ENCODE measurements around the gene AHSG.

The AHSG gene

GRCh38 chr3:186593862-186594261 is 19.0 kb upstream of the AHSG start:
- no peak overlapping the region for H3K23ac ChIP-seq (ENCODE audit: low read depth, low read length, poor library complexity)
- H3K4ac ChIP-seq (ENCODE audit: low read length) = no peak overlapping the region
- H3K36me3 ChIP-seq (replicated peaks in 1 of 2; ENCODE audit: control insufficient read depth in 2 of 2, insufficient read depth in 2 of 2, low read length in 2 of 2) = no peaks in the 10 kb centered on the region
- no peak overlapping the region for H3K9ac ChIP-seq (ENCODE audit: low read depth, low read length, poor library complexity)
- no peaks in the 10 kb centered on the region for H3K79me1 ChIP-seq (ENCODE audit: low read depth, low read length)
- H3K18ac ChIP-seq (ENCODE audit: low read length) = no peak overlapping the region
- H3K4me3 ChIP-seq (ENCODE audit: low read length in 2 of 2) = no peak overlapping the region
- no peak overlapping the region for H2BK12ac ChIP-seq (ENCODE audit: low read length)
- no peak overlapping the region for H2BK15ac ChIP-seq (ENCODE audit: low read length)
- no peak overlapping the region for H2AK5ac ChIP-seq (ENCODE audit: low read depth, low read length)
- no peak overlapping the region for H2AFZ ChIP-seq (ENCODE audit: low read length)
- H3K4me1 ChIP-seq (ENCODE audit: control insufficient read depth in 2 of 2, insufficient read depth in 1 of 2, low read depth in 1 of 2, low read length in 2 of 2) = peaks cover 0 to 3% of the 10 kb centered on the region in 2 donors
- H2BK120ac ChIP-seq (ENCODE audit: low read depth, low read length) = no peak overlapping the region
- H3K4me2 ChIP-seq (ENCODE audit: insufficient read depth, low read length, poor library complexity, severe bottlenecking) = no peak overlapping the region
- peaks cover 0 to 2% (median 0%) of the 10 kb centered on the region in 3 experiments for H3K27me3 ChIP-seq (ENCODE audit: control insufficient read depth in 3 of 3, insufficient read depth in 3 of 3, low read depth in 1 of 3, low read length in 3 of 3)
- WGBS, 2 donors (ENCODE audit: extremely low coverage in 2 of 2, insufficient read length in 2 of 2, insufficient replicate concordance in 1 of 2) = no CpG with 5 or more reads among the region's 3 CpGs
- H4K91ac ChIP-seq (ENCODE audit: low read depth, low read length, poor library complexity) = no peak overlapping the region
- H3K14ac ChIP-seq (ENCODE audit: low read length) = no peak overlapping the region
- no peak overlapping the region for H3K27ac ChIP-seq (replicated peaks; ENCODE audit: low read length)
- no peak overlapping the region for H2BK5ac ChIP-seq (ENCODE audit: low read length)
- H4K8ac ChIP-seq (ENCODE audit: low read depth, low read length) = no peak overlapping the region
- DNase-seq (ENCODE audit: low spot score) = no peak
- H3K9me3 ChIP-seq (replicated peaks in 1 of 2; ENCODE audit: control insufficient read depth in 2 of 2, insufficient read depth in 1 of 2, low read depth in 1 of 2, low read length in 2 of 2) = no peaks in the 10 kb centered on the region

DNA sequence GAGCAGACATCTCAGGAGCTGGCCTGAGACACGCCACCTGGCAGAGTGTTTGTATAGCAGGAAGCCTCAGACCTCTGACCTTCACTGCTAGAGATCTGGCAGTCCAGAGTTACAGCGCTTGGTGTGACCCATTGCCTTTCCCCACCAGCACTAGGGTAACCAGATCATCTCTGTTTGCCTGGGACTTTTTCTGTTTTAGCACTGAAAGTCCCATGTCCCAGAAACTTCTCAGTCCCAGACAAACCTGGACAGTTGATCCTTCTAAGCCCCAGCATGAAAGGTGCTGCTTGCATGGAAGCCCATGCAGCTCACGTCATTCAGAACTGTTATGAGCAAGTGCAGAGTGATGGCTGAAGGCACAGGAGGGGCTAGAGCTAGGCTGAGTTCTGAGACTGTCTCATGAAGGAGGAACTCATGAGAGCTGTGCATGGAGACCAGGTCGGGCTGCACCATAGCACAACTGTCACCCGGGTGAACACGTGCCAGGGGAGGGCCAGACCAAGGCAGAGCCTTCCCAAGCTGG is 18.2 kb upstream of the AHSG start:
- H2BK120ac ChIP-seq (ENCODE audit: low read depth, low read length) = no peak overlapping the region
- no peak overlapping the region for H3K4ac ChIP-seq (ENCODE audit: low read length)
- H3K27me3 ChIP-seq (ENCODE audit: control insufficient read depth in 3 of 3, insufficient read depth in 3 of 3, low read depth in 1 of 3, low read length in 3 of 3) = peaks cover 0 to 7% (median 0%) of the 10 kb centered on the region in 3 experiments
- no peak overlapping the region for H2AFZ ChIP-seq (ENCODE audit: low read length)
- H3K18ac ChIP-seq (ENCODE audit: low read length) = no peak overlapping the region
- no peak for DNase-seq (ENCODE audit: low spot score)
- no peak overlapping the region for H3K4me3 ChIP-seq (ENCODE audit: low read length in 2 of 2)
- H3K36me3 ChIP-seq (replicated peaks in 1 of 2; ENCODE audit: control insufficient read depth in 2 of 2, insufficient read depth in 2 of 2, low read length in 2 of 2) = no peaks in the 10 kb centered on the region
- WGBS, 2 donors (ENCODE audit: extremely low coverage in 2 of 2, insufficient read length in 2 of 2, insufficient replicate concordance in 1 of 2) = no CpG with 5 or more reads among the region's 6 CpGs
- peak overlapping the region; percentile 36 for H3K9ac ChIP-seq (ENCODE audit: low read depth, low read length, poor library complexity)
- no peak overlapping the region for H2BK15ac ChIP-seq (ENCODE audit: low read length)
- H4K91ac ChIP-seq (ENCODE audit: low read depth, low read length, poor library complexity) = no peak overlapping the region
- H2AK5ac ChIP-seq (ENCODE audit: low read depth, low read length) = no peak overlapping the region
- no peaks in the 10 kb centered on the region for H3K9me3 ChIP-seq (replicated peaks in 1 of 2; ENCODE audit: control insufficient read depth in 2 of 2, insufficient read depth in 1 of 2, low read depth in 1 of 2, low read length in 2 of 2)
- peaks cover 0 to 3% of the 10 kb centered on the region in 2 donors for H3K4me1 ChIP-seq (ENCODE audit: control insufficient read depth in 2 of 2, insufficient read depth in 1 of 2, low read depth in 1 of 2, low read length in 2 of 2)
- H4K8ac ChIP-seq (ENCODE audit: low read depth, low read length) = no peak overlapping the region
- no peaks in the 10 kb centered on the region for H3K79me1 ChIP-seq (ENCODE audit: low read depth, low read length)
- H3K14ac ChIP-seq (ENCODE audit: low read length) = no peak overlapping the region
- H3K23ac ChIP-seq (ENCODE audit: low read depth, low read length, poor library complexity) = no peak overlapping the region
- no peak overlapping the region for H3K27ac ChIP-seq (replicated peaks; ENCODE audit: low read length)
- no peak overlapping the region for H2BK12ac ChIP-seq (ENCODE audit: low read length)
- H2BK5ac ChIP-seq (ENCODE audit: low read length) = no peak overlapping the region
- no peak overlapping the region for H3K4me2 ChIP-seq (ENCODE audit: insufficient read depth, low read length, poor library complexity, severe bottlenecking)

DNA sequence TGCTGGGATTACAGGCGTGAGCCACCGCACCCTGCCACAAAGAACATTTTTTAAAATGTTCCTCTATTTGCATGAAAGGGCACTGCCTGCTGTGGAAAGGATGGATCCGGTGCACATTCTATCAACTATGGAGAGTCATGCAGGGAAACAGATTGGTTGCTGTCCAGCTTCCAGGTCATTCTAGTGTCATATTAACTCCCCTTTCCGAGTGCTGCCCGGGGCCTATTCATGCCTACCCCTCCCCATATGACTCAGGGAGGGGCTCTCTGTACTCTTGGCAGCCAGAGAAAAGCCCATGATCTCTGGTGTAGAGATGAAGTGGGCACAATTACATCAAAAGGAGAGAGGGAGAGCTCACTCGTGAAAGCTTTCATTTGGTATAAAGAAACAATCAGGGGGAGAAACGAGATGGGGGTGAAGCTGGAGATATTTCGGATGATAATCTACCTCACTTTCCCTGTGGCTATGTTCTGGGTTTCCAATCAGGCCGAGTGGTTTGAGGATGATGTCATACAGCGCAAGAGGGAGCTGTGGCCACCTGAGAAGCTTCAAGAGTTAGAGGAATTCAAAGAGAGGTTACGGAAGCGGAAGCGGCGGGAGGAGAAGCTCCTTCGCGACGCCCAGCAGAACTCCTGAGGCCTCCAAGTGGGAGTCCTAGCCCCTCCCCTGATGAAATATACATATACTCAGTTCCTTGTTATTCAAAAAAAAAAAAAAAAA is 16.1 kb upstream of the AHSG start:
- Histone ChIP-seq H4K91ac (ENCODE audit: low read depth, low read length, poor library complexity) (no peak overlapping the region), H3K4ac (ENCODE audit: low read length) (no peak overlapping the region), H3K4me2 (ENCODE audit: insufficient read depth, low read length, poor library complexity, severe bottlenecking) (peak overlapping the region; percentile 4), H3K9me3 (replicated peaks in 1 of 2; ENCODE audit: control insufficient read depth in 2 of 2, insufficient read depth in 1 of 2, low read depth in 1 of 2, low read length in 2 of 2) (no peaks in the 10 kb centered on the region), H2BK5ac (ENCODE audit: low read length) (no peak overlapping the region), H3K36me3 (replicated peaks in 1 of 2; ENCODE audit: control insufficient read depth in 2 of 2, insufficient read depth in 2 of 2, low read length in 2 of 2) (no peaks in the 10 kb centered on the region), H3K9ac (ENCODE audit: low read depth, low read length, poor library complexity) (no peak overlapping the region), H3K4me1 (ENCODE audit: control insufficient read depth in 2 of 2, insufficient read depth in 1 of 2, low read depth in 1 of 2, low read length in 2 of 2) (peaks cover 0 to 3% of the 10 kb centered on the region in 2 donors), H2AFZ (ENCODE audit: low read length) (peak overlapping the region; percentile 45), H3K27ac (replicated peaks; ENCODE audit: low read length) (no peak overlapping the region), H3K79me1 (ENCODE audit: low read depth, low read length) (no peaks in the 10 kb centered on the region), H3K14ac (ENCODE audit: low read length) (no peak overlapping the region), H3K4me3 (ENCODE audit: low read length in 2 of 2) (no peak overlapping the region), H3K27me3 (ENCODE audit: control insufficient read depth in 3 of 3, insufficient read depth in 3 of 3, low read depth in 1 of 3, low read length in 3 of 3) (peaks cover 0 to 12% (median 0%) of the 10 kb centered on the region in 3 experiments), H4K8ac (ENCODE audit: low read depth, low read length) (peak overlapping the region; percentile 31), H2BK15ac (ENCODE audit: low read length) (no peak overlapping the region), H3K18ac (ENCODE audit: low read length) (no peak overlapping the region), H2BK12ac (ENCODE audit: low read length) (no peak overlapping the region), H2BK120ac (ENCODE audit: low read depth, low read length) (no peak overlapping the region), H2AK5ac (ENCODE audit: low read depth, low read length) (no peak overlapping the region), H3K23ac (ENCODE audit: low read depth, low read length, poor library complexity) (no peak overlapping the region)
- no CpG with 5 or more reads among the region's 17 CpGs for WGBS, 2 donors (ENCODE audit: extremely low coverage in 2 of 2, insufficient read length in 2 of 2, insufficient replicate concordance in 1 of 2)
- DNase-seq (ENCODE audit: low spot score) = no peak

DNA sequence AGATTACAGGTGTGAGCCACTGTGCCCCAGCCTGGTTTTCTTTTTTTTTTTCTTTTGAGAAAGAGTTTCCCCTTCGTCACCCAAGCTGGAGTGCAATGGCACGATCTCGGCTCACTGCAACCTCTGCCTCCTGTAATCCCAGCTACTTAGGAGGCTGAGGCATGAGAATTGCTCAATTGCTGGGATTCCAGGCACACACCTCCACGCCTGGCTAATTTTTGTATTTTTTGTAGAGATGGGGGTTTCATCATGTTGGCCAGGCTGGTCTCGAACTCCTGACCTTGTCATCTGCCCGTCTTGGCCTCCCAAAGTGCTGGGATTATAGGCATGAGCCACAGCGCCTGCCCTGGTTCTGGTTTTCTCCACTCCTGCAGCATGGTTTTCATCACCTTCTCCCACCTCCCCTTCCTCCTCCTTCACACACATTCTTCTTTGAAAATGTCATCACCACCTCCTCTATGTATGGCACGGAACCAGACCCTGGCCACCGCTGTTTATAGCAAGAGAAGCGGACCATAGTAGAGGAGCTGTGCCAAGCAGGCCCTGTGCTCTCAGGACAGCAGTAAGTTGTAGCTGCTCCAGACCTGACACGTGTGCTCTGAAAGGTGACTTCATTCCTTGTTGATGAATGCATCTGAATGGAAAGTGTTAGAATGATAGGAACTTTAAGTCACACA is 14.6 kb upstream of the AHSG start:
- Histone ChIP-seq H2BK120ac (ENCODE audit: low read depth, low read length) (no peak overlapping the region), H2BK15ac (ENCODE audit: low read length) (no peak overlapping the region), H3K18ac (ENCODE audit: low read length) (no peak overlapping the region), H3K9me3 (replicated peaks in 1 of 2; ENCODE audit: control insufficient read depth in 2 of 2, insufficient read depth in 1 of 2, low read depth in 1 of 2, low read length in 2 of 2) (no peaks in the 10 kb centered on the region), H4K91ac (ENCODE audit: low read depth, low read length, poor library complexity) (no peak overlapping the region), H2BK5ac (ENCODE audit: low read length) (no peak overlapping the region), H2AFZ (ENCODE audit: low read length) (no peak overlapping the region), H3K4me1 (ENCODE audit: control insufficient read depth in 2 of 2, insufficient read depth in 1 of 2, low read depth in 1 of 2, low read length in 2 of 2) (peaks cover 0 to 5% of the 10 kb centered on the region in 2 donors), H2BK12ac (ENCODE audit: low read length) (no peak overlapping the region), H3K4ac (ENCODE audit: low read length) (no peak overlapping the region), H4K8ac (ENCODE audit: low read depth, low read length) (peak overlapping the region; percentile 19), H3K4me3 (ENCODE audit: low read length in 2 of 2) (no peak overlapping the region), H3K27ac (replicated peaks; ENCODE audit: low read length) (no peak overlapping the region), H2AK5ac (ENCODE audit: low read depth, low read length) (no peak overlapping the region), H3K36me3 (replicated peaks in 1 of 2; ENCODE audit: control insufficient read depth in 2 of 2, insufficient read depth in 2 of 2, low read length in 2 of 2) (no peaks in the 10 kb centered on the region), H3K79me1 (ENCODE audit: low read depth, low read length) (no peaks in the 10 kb centered on the region), H3K23ac (ENCODE audit: low read depth, low read length, poor library complexity) (no peak overlapping the region), H3K27me3 (ENCODE audit: control insufficient read depth in 3 of 3, insufficient read depth in 3 of 3, low read depth in 1 of 3, low read length in 3 of 3) (peaks cover 0 to 12% (median 0%) of the 10 kb centered on the region in 3 experiments), H3K4me2 (ENCODE audit: insufficient read depth, low read length, poor library complexity, severe bottlenecking) (no peak overlapping the region), H3K14ac (ENCODE audit: low read length) (no peak overlapping the region), H3K9ac (ENCODE audit: low read depth, low read length, poor library complexity) (no peak overlapping the region)
- no CpG with 5 or more reads among the region's 11 CpGs for WGBS, 2 donors (ENCODE audit: extremely low coverage in 2 of 2, insufficient read length in 2 of 2, insufficient replicate concordance in 1 of 2)
- DNase-seq (ENCODE audit: low spot score) = no peak

Measured in neuronal stem cell (in vitro differentiated cells).